ENCODE results near the gene TSPEAR.
A peak's percentile ranks its signal among the peaks of the same experiment; 100 is the strongest.

Gene TSPEAR

DNA sequence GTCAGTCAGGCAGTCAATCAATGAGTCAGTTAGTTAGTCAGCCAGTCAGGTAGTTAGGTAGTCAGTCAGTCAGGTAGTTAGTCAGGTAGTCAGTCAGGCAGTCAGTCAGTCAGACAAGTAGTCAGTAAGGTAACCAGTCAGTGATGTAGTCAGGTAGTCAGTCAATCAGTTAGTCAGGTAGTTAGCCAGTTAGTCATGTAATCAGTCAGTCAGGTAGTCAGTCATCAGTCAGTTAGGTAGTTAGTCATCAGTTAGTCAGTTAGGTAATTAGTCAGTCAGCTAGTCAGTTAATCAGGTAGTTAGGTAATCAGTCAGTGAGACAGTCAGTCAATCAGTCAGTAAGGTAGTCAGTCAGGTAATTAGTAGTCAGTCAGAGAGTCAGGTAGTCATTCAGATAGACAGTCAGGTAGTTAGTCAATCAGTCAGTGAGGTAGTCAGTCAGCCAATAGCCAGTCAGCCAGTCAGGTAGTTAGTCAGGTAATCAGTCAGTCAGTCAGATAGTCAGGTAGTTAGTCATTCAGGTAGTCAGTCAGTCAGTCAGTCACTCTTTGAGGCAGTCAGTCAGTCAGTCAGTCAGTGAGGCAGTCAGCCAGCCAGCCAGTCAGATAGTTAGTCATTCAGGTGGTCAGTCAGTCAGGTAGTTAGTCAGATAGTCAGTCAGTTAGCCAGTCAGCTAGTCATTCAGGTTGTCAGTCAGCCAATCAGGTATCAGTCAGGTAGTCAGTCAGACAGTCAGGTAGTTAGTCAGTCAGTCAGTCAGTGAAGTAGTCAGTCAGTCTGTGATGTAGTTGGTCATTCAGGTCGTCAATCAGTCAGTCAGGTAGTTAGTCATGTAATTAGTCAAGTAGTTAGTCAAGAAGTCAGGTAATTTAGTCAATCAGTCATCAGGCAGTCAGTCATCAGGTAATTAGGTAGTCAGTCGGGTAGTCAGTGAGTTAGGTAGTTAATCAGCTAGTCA, 186.7 kb downstream of the TSPEAR start:
- no peak for DNase-seq

DNA sequence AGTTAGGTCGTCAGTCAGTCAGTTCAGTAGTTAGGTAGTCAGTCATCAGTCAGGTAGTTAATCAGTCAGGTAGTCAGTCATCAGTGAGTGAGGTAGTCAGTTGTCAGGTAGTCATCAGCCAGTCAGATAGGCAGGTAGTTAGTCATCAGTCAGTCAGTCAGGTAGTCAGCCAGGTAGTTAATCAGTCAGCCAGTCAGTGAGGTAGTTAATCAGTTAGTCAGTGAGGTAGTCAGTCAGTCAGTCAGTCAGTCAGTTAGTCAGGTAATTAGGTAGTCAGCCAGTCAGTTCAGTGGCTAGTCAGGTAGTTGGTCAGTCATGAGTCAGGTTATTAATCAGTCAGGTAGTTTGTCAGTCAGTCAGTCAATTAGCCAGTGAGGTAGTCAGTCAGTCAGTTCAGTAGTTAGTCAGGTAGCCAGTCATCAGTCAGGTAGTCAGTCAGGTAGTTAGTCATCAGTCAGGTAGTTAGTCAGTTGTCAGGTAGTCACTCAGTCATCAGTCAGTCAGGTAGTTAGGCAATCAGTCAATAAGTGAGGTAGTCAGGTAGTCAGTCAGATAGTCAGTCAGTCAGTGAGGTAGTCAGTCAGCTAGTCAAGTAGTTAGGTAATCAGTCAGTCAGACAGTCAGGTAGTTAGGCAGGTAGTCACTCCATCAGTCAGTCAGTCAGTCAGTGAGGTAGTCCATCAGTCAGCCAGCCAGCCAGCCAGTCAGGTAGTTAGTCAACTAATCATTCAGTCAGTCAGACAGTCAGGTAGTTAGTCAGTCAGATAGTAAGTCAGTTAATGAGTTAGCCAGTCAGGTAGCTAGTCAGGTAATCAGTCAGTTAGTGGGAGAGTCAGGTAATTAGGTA, 187.6 kb downstream of the TSPEAR start:
- DNase-seq: no peak

DNA sequence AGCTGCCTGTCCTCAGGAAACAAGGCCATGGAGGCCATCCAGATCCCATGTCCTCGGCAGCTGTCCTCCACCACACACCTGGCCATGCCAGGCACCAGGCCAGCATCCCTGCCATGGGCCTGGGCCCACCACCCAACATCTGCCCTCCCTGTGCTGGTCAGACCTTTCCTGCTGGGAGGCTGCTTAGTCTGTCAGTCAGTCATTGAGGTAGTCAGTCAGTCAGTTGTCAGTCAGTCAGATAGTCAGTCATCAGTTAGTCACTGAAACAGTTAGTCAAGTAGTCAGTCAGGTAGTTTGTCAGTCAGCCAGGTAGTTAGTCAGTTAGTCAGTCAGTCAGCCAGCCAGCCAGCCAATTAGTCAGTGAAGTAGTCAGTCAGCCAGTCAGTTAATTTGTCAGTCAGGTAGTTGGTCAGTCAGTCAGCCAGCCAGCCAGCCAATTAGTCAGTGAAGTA, 188.6 kb downstream of the TSPEAR start:
- no peak for DNase-seq

DNA sequence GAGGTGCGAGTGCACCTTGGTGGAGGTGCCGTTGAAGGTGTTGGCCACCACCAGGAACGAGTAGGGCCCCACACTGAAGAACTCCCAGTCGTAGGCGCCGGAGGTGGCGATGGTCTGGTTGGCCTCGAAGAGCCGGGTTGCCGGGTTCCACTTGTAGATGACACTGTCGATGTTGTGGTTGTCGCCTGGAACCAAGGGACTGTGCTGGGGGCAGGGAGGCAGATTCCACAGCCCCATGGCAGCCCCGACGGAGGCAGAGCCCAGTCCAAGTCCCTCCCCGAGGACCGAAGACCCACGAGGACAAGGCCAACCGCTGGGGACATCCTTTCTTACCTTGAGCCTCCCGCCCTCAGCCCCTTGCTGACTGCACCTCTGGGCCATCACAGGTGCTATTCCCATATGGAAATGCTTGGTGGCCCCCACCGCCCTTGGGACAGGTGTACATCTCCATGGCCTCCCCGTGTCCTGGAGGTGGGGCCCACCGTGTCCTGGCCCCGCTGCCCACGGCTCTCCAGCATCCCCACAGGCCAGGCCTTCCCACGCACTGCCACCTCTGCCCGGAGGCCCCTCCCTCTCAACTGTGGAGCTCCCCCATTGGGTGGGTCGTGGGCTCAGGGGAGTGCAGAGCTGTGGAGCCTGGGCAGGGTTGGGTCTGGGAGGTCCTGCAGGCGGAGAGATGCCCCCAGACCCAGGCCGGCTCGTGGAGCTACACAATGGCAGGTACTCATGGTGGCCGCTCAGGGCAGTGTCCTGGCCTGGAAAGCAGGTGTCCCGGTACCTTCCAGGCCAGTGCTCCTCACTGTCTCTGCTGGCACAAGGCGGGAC, 189.2 kb downstream of the TSPEAR start:
- no peak for DNase-seq

DNA sequence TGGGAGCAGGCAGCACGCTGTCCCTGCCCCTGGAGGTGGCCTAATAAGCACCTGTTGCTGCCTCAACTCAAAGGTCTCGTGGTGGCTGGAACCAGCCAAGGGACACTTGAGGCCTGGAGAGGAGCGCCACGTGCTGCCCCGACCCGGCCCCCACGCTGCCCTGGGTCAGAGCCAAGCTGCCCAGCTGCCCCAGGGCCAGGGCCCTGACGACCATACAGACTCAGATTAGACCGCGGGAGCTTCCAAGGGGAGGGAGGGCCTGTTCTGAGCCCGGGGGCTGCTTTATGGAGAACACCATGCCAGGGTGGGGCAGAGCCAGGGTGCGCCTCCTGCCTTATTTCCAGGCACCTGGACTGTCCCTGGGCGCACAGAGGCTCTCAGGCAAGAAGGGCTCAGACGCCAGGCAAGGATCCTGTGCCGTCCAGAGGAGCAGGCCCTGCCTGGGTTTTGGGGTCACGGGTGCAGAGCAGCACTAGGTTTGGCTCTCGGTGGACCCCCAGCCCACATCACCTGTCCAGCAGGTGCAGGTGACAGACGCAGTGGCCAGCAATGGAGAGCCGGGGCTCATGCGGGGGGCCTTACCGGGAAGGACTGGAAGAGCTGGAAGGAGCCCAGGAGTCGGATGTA, 190.0 kb downstream of the TSPEAR start:
- no peak for DNase-seq

DNA sequence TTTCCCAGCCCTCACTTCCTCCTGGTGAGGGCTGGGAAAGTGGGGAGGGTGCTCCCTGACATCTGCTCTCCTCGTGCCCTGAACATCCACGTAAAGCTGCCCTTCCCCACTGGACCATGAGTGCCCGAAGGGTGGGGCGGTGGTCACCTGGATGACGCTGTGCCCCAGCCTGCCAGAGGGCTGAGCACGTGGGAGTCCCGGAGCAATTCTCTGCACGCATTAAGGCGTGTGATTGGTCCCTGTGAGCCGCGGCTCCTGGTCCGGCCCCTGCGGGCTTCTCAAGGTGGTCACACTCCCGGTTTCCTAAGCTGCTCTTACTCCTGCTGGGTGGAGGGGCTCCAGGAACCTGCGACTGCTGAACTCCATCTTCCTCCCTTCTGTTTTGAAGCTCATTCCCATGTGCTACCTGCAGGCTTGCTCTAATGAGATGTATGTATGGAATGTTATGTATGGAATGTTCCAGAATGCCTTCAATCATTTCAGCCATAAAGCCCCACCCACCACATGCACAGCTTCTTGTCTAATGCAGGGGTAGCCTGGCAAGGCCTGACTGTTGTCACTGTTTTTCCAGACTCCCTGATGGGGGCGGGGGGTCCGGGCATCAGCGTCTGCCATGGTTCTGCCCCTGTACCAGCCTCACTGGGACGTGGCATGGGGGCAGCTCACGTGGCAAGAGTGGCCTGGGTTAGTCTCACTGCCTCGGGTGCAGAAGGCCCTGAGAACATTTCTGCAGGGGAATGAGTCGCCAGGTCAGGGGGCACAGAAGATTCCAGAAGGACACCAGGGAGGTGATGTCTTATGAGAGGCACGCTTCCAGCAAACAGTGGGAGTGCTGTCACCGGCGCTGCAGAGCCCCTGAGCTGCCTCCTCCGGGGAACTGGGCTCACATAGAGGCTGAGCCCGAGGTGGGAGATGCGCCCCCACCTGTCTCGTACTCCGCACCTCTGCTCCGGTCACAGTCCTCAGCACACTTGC, 190.8 kb downstream of the TSPEAR start:
- DNase-seq: no peak

DNA sequence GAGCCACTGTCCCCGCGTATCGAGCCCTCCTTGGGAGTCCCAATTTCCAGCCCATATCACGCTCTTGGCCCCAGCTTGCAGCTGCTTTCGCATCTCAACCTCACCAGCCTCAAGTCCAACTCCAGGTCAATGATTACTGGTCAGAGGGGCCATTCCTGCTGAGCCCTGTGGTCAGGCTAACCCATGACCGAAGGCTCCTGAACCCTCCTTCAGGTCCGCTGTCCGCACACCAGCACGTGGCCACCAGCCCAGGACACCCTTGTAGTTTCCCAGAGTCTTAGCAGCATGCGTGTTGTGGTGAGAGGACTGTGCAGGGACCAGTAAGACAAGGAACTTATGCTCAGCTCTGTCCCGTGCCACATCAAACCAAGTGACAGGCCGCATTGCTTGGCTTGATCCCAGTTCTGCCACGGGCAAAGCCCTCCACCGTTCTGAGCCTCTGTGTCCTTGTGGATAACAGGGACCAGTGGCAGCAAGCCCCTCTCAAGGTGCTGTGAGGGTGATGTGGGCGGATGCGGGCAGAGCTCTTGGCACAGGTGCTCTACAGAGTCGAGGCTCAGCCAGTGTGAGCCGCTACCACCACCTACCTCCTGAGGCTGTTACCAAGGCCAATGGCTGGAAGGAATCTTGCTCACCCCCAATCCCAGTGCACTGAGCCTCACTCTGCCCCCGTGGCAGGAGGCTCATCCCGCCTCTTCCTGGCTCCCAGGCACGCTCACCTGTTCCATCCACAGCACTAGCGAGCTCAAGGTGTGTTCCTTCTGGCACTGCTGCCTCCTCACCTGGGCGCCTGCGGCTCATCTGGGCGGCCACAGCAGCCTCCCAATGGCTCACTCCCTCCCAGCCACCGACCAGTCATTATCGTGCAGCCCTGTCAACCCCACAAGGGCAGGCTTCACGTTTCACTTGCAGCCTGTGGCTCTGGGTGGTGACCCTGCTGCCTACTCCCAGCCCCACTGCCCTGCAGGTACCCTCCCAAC, 191.7 kb downstream of the TSPEAR start:
- no peak for DNase-seq

DNA sequence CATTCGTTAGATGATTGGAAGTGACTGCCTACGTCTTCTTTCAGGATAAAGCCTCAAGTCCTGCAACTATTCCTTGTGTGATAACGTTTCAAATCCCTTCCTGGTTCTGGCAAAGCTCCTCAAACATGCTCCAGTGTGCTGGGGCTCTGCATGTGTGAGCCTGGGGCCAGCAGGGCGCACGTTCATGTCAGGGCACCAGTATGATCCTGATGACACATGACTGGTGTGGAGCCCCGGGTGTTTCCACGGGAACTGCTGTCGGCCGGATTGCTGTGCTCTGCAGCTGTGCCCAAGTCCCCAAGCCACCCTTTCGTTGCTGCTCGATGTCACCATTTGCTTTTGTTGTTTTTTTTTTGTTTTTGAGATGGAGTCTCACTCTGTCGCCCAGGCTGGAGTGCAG, 192.7 kb downstream of the TSPEAR start:
- DNase-seq: no peak

DNA sequence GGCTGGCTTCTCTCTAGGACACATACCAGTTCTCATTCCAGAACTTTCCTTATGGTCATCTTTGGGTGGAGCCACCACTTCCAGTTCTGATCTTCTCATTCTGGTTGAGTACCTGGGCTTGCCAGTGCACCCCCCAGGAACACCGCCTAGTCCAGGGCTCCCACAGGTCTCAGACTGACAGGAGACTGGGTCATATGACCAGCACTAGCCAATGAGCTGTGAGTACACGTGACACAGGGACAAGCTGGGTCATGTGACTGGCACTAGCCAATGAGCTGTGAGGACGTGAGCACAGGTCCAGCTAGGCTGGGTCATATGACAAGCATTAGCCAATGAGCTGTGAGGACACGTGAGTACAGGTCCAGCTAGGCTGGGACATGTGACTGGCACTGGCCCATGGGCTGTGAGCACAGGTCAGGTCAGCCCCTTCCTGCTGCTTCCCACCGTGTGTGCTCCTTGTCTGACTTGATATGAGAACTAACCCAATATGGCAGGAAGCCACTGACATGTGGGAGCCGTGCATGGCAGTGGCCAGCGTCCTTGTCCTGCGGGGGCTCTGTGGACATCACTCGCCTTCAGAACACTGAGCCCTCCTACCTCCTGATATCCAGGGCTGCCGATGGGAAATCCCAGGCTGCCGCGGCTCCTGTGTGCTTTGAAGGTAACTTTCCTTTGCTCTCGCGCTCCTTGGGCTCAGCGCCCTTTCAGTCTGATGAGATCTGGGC, 194.0 kb downstream of the TSPEAR start:
- DNase-seq: peak; percentile 4

DNA sequence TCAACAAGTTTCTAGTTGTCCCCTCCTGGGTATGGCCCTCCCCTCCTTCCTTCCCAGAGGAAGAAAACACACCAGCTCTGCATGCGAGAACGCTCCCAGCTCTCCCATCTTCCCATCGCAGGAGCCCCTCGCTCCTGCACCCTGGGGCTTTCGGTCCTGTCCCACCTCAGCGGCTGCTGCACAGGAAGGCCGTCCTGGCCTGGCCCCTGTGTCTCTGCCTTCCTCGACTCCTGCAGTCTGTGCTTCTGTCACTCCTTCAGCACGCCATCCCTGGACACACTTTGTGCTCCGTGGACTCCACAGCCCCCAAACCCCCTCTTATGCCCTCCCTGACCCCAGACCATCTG, 194.6 kb downstream of the TSPEAR start:
- no peak for DNase-seq

DNA sequence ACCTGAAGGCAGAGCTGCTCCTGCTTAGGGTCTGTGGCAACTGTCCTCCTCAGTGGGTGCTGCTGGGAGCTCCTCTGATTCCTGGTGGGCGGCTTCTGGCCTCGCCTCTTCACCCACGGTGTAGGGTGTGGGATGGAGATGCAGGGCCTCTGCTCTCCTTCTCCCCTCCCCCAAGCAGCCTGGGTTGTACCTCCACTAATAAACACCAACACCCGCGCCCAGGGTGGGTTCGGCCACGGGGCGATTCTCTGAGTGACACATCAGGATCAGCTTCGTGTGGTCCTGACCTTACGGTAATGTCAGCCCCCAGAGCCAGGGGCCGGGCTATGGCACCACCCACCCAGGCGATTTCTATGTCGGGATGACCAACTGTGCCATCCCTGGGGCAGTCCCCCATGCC, 195.0 kb downstream of the TSPEAR start:
- no peak for DNase-seq

DNA sequence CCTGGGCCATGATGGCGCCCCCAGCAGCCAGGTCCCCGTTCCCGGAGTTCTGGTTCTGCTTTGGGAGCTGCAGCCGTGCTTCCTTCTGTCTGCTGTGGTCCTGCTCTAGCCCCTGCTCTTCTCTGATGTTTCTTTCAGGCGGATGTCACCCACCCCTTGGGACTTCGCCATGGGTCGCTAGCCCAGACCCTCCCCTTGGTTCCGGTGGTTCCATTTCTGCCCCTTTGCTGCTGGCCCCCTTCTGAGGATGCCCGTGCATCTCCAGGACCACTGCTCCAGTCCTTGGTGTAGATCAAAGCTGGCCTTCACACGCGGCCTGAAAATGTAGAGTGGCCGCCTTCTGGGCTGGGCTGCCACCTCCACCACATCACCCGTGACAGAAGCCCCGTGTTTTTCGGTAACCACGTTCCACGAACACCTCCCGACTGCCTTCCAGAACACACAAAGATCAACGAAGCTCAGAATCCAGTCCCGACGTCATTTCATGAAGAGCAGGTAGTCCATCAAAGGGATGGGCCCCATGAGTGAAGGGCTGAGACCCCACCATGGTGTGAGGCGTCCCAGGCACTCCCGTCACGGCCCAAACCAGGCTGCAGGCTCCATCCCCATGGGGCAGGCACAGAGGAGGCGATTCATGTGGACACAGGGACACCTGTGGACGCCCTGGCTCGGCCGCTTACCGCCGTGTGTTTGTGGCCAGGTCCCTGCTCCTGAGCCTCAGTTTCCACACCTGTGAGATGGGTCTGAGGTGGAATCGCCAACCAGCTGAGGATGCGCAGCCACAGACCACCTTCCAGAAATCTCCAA, 195.8 kb downstream of the TSPEAR start:
- no peak for DNase-seq

DNA sequence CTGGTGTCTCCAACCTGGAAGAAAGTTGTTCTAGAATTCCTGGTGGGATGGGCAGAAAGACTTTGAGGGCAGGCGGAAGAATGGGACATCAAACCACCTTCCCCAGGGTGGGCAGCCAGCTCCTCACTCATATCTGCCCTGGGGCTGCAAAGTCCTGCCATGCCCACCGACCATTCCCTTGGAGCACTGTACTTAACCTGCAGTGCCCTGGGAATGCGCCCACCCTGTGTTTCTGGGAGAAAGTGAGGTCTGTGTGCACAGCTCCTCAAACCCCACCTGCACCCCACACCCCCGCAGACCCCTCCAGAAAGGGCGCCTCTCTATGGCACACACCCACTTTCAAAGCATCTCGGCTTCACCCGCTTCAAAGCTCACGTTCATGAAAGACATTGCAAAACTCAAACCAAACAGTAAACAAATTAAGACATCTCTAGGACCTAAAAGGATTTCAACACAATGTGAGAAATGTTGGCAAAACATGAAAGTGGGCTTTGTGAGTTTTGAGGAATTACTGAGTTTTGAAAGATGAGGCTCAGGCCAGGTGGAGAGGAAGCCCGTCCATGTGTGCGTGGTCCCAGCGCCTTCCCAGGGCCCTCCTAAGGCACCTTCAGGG, 196.5 kb downstream of the TSPEAR start:
- DNase-seq: no peak

DNA sequence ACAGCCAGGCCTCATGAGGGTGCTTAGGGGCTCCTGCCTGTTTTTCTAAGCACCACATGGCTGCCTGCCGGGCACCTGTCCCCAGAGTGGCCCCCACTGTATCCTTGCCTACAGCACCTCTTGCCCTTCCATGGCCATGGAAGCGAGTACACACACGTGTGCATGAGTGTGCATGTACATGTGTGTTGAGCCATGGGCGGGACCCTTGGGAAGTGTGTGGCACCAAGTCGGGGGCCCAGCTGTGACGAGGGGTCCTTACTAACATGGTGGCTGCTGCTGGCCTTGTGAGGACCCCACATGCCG, 197.2 kb downstream of the TSPEAR start:
- DNase-seq: no peak

DNA sequence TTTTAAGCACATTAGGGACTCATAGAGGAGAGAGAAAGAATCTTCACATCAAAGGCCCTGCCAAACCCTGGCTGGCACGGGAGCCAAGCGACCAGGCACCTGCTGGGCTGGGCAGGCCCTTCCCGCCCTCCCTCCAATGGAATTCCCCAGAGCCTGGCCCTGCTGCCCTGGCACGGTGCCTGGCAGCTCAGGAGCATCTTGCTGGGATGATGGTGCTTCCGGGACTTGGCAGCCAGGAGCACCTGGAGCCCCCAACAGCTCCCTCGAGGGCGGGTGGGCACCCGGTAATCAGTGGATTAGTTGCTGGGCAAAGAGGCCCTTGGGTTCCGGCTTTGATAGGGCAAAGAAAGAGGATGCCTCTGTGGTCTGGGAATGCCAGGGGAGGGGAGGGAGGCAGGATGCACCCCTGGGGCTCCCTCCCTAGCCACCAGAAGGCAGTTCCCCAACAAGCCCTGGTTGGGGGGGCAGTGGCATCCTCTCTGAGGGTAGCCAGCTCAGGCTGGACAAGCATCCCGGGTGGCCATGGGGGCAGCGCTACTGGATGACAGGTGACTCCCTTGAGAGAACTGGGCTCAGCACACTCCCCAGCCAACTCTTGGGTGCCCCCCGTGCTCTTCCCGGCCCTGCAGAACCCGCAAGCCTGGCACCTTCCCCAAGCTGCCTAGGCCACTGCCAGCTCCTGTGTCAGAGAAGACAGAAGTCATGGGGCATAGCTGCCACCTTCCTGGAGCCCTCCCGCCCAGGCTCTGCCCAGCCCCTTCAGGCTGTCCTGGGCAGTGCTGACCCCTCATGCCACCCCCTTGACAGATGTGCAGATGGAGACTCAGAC, 197.8 kb downstream of the TSPEAR start:
- no peak for DNase-seq

DNA sequence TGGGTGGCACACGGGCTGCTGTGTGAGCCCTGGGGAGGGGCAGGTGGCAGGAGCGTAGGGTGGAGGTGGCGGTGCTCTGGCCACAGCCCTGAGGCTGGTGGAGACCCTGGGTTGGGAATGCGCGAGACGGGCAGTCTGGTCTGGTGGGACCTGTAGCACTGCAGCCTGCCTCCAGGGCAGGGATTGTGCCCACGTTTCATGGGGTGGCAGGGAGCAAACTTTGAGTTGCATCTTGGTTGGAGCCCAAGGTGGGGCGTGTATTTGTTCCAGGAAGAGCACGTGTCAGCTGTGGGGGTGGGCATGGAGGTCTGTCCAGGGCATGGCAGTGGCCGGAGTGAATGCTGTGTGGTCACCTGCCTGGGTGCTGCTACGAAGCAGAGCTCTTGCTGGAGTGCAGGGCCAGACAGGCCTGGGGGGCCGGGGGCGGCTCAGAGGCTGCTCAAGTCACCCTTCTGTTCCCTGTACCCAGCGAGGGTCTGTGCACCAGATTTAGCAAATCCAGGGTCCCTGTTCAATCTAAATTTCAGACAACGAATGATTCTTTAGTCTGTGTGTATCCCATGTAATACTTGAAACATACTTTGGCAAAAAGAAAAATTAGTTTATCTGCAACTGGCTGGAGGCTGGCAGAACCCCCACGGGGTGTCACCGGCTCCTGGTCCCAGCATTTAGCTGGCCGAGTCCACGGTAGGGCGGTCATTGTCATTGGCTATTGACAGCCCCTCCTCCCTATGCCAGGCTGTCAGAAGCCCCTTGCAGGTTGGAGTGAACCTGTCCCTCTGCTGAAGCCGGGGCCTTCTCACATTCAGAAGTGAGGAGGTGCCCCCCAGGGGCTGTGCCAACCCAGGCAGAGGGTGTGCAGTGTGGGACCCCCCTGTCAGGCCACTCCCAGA, 198.6 kb downstream of the TSPEAR start:
- DNase-seq: no peak
